Skin epidermis (tissue), 12 donors: Measurements from ENCODE around the gene GOLPH3L.
A peak's percentile ranks its signal among the peaks of the same experiment; 100 is the strongest.
"Not testable (repeated sequence)": the region's sequence is repeated elsewhere in the genome, so short reads cannot be mapped to it uniquely, and the experiment has no call there.

Experiments used
- H3K27ac ChIP-seq, 21 experiments: fragments of 200-600 bp; sonication (generic) in 11 of 21; one replicate each; pipeline ENCODE4 v1.5.0; 2020; ENCODE audit warnings: mild to moderate bottlenecking in 3 of 21, inconsistent platforms in 2 of 21, moderate library complexity in 2 of 21
- H3K4me3 ChIP-seq, 7 experiments: fragments of 200-600 bp; sonication (generic) in 2 of 7; one replicate each; pipeline ENCODE4 v1.5.0; 2020; ENCODE audit warnings: inconsistent platforms in 2 of 7, mild to moderate bottlenecking in 2 of 7, moderate library complexity in 1 of 7

Gene GOLPH3L

DNA sequence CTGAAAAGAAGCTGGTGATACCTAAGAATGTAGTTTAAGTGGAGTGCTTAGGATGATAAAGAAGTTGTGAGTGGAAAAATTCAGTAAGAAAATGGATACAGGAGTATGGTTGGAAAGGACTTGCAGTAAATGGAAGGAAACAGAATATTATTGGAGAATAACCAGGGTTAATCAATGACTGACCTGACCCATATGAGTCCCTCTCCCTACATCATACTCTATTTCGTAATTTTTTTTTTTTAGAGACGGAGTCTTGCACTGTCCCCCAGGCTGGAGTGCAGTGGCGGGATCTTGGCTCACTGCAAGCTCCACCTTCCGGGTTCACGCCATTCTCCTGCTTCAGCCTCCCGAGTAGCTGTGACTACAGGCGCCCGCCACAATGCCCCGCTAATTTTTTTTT, 34.1 kb downstream of the GOLPH3L start:
- no peak overlapping the region for H3K4me3 ChIP-seq
- no peak overlapping the region for H3K27ac ChIP-seq

DNA sequence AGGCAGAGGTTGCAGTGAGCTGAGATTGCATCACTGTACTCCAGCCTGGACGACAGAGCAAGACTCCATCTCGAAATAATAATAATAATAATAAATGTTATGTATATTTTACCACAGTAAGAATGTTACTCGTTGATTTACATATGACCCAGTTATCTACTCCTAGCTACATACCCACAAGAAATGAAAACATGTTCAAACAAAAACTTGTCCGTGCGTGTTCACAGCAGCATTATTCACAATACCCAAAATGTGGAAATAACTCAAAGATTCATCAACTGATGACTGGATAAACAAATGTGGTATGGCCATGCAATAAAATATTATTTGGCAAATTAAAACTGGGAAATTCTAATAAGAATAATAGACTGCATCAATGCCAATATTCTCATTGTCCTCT, 35.8 kb downstream of the GOLPH3L start:
- Histone ChIP-seq H3K27ac (peak overlapping the region in 1 of 21 experiments; percentile 27), H3K4me3 (no peak overlapping the region)

DNA sequence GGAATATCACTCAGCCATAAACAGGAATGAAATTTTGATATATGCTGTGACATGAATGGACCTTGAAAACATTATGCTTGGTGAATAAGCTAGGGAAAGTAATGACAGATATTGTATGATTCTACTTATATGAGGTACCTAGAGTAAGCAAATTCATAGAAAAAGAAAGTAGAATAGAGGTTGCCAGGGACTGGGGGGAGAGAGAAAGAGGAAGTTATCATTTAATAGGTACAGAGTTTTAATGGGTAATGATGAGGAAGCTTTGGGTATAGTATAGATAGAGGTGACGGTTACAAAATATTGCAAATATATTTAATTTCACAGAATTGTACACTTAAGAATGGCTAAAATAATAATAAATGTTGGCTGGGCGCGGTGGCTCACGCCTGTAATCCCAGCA, 36.4 kb downstream of the GOLPH3L start:
- Histone ChIP-seq H3K27ac (no peak overlapping the region), H3K4me3 (no peak overlapping the region)

DNA sequence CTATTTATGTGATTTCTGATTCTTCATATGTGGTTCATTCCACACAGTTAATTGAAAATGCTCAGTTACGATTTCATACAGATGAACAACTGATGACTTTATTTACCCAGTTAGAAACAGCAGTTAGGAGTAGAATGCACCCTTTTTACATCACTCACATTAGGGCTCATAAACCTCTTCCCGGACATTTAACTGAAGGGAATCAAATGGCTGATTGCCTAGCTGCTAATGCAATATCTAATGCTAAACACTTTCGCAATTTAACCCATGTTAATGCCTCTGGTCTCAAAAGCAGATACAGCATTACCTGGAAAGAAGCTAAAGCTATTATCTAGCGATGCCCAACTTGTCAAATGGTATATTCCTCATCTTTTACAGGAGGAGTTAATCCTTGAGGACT, 39.9 kb downstream of the GOLPH3L start:
- not testable (repeated sequence) for H3K27ac ChIP-seq, H3K4me3 ChIP-seq

DNA sequence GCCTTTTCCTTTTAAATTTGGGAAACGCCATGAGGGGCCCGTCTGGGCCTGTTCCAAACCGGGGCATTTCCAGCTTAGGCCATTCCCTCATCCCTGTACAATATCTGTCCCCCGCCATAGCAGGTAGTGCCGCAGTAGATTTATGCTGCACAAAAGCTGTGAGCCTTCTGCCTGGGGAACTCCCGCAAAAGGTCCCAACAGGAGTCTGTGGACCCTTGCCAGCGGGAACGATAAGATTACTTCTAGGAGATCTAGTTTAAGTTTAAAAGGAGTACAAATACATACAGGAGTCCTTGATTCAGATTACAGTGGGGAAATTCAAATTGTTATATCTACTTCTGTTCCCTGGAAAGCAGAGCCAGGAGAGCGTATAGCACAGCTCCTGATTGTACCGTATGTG, 42.3 kb downstream of the GOLPH3L start:
- not testable (repeated sequence) for H3K4me3 ChIP-seq, H3K27ac ChIP-seq

DNA sequence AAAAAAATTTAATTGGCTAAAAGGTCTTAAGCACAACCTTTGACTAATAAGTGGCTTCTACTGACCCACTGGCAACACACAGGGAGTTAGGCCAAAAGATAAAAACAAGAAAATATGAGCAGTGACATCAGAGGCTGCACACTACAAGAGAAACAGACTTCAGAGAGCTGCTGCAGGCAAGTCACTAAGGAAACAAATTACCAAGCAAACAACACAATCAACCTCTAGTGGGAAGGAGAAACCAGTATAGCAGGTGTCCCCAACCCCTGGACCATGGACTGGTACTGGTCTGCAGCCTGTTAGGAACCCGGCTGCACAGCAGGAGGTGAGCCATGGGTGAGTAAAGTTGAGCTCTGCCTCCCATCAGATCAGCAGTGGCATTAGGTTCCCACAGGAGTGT, 46.8 kb downstream of the GOLPH3L start:
- H3K27ac ChIP-seq = no peak overlapping the region

DNA sequence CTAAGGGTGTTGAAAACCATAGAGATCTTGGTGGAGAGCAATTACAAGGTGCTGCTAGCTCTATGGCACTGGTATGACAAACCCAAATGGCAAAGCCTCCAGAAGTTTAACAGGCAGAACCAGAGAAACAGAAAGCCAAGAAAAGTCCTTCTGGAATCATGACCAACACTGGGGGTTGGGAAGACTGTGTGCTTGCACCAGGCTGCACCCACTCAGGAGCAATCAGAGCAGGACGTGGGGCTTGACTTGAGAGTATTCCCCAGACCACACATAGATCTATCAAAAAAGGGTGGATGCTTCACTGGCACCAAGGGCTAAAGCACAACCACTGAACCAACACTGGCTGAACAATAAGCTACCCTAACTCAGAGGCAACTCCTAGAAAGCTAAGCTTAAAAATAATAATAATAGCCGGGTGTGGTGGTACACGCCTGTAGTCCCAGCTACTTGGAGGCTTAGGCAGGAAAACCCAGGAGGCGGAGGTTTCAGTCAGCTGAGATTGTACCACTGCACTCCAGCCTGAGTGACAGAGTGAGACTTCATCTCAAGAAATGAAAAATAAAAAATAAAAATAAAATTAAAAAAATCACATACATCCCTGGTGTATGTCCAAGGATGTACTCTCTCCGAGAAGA, 47.4 kb downstream of the GOLPH3L start:
- no peak overlapping the region for H3K27ac ChIP-seq
- H3K4me3 ChIP-seq = no peak overlapping the region

More for the DNA sequence above, 46.8 kb downstream of the GOLPH3L start:
- H3K4me3 ChIP-seq = no peak overlapping the region

DNA sequence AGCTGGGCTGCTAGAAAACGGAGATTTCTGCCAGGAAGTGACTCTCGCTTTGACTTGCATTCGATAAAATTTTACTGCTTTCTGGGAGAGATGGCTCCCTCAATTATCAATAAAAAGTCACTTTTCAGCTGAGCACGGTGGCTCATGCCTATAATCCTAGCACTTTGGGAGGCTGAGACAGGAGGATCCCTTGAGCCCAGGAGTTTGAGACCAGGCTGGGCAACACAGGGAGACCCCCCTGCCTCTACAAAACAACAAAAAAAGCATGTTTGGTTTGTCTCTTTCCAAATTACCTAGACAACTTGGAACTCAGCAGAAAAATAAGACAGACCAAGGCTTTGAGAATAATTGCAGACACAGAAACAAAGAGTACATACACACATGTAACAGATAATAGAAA, 54.7 kb downstream of the GOLPH3L start:
- Histone ChIP-seq H3K4me3 (no peak overlapping the region), H3K27ac (no peak overlapping the region)

DNA sequence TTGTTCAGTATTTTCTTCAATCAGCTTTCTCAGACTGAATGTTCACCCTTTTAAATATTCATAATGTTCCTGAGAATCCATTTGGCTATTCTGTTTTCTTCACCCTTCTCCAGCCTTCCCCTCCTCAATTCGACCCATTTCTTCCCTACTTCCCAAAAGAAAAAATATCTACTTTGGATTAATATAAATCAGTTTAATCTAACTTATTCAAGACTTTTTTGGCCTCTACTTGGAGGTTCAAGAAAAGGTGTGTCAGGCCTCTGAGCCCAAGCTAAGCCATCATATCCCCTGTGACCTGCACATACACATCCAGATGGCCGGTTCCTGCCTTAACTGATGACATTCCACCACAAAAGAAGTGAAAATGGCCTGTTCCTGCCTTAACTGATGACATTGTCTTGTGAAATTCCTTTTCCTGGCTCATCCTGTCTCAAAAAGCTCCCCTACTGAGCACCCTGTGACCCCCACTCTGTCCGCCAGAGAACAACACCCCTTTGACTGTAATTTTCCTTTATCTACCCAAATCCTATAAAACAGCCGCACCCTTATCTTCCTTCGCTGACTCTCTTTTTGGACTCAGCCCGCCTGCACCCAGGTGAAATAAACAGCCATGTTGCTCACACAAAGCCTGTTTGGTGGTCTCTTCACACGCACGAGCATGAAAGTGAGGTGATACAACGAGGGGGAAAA, 55.7 kb downstream of the GOLPH3L start:
- not testable (repeated sequence) for H3K4me3 ChIP-seq, H3K27ac ChIP-seq

DNA sequence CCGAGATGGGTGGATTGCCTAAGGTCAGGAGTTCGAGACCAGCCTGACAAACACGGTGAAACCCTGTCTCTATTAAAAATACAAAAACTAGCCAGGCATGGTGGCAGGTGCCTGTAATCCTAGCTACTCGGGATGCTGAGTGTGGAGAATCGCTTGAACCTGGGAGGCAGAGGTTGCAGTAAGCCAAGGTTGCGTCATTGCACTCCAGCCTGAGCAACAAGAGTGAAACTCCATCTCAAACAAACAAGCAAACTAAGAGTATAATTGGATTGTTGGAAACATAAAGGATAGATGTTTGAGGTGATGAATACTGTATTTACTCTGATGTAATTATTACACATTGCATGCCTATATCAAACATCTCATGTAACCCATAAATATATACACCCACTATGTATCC, 58.5 kb downstream of the GOLPH3L start:
- not testable (repeated sequence) for H3K27ac ChIP-seq, H3K4me3 ChIP-seq

DNA sequence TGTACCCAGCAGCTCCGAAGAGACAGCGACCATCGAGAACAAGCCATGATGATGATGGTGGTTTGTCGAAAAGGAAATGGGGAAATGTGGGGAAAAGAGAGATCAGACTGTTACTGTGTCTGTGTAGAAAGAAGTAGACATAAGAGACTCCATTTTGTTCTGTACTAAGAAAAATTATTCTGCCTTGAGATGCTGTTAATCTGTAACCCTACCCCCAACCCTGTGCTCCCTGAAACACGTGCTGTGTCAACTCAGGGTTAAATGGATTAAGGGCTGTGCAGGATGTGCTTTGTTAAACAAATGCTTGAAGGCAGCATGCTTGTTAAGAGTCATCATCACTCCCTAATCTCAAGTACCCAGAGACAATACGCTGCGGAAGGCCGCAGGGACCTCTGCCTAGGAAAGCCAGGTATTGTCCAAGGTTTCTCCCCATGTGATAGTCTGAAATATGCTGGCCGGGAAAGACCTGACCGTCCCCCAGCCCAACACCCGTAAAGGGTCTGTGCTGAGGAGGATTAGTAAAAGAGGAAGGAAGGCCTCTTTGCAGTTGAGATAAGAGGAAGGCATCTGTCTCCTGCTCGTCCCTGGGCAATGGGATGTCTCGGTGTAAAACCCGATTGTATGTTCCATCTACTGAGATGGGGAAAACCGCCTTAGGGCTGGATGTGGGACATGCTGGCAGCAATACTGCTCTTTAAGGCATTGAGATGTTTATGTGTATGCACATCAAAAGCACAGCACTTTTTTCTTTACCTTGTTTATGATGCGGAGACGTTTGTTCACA, 61.9 kb downstream of the GOLPH3L start:
- not testable (repeated sequence) for H3K27ac ChIP-seq

DNA sequence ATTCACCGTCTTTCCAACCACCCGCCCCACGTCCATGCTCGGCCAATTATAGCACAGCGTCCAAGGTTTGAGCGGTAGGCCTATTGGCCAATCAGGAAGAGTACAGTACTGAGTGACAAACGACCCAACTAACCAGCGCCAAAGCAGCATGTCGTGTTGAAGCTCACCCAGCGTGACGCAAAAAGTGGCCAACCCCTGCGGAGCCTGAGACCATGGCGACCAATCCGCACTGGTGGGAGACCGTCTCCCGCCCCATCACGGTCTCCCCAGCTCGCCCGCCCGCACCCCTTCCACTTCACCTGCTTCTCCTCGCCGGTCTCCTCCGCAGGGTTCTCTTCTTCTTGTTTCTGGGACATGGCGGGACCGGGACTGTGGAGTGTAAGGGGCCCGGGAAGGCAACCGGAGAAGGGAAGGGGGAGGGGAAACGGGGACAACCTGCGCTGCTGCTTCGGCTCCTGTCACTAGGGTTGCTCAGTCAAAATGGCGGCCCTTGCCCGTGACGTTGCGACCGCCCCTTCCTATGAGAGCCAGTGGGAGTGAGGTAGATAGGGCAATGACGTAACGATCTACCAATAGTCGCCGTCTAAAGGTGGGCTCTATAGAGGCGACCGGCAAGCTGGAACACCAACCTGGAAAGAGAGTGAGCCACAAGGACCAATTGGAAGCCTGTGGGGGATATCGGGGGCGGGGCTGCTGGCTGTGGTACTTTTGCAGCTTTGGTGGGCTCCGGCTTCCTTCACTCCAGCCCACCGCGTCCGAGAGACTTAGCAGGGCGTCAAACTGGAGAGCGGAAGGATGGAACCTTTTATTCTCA, 67.6 kb downstream of the GOLPH3L start, which contains the start of gene ENSA:
ENSA (minus strand) TSS at position 498 of the 814 bp plus-strand sequence; CDS start at position 356, 142 bp downstream.
- Histone ChIP-seq H3K4me3 (peak within 1 kb of the TSS; percentile 51 to 75 (median 70)), H3K27ac (peak within 1 kb of the TSS; percentile 63 to 98 (median 93))

More for the DNA sequence above, 61.9 kb downstream of the GOLPH3L start:
- not testable (repeated sequence) for H3K4me3 ChIP-seq

DNA sequence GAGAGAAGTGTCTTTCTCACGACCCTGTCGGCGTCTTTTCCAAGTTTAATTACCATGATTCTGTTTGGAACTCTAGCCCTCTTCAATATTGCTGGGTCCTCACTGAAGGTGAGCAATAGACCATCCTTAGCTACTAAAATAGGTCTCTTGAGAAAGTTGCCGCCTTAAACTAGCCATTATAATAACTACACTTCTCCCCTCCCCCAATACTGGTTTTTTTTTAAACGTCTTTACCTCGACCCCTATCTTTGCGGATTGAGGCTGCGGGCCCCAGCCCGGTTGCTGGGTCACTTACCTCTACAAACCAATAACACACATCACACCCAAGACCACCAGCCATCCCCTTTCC, 68.2 kb downstream of the GOLPH3L start:
- Histone ChIP-seq H3K27ac (peak overlapping the region in 20 of 21 experiments; percentile 27 to 98 (median 93)), H3K4me3 (peak overlapping the region; percentile 51 to 75 (median 70))

DNA sequence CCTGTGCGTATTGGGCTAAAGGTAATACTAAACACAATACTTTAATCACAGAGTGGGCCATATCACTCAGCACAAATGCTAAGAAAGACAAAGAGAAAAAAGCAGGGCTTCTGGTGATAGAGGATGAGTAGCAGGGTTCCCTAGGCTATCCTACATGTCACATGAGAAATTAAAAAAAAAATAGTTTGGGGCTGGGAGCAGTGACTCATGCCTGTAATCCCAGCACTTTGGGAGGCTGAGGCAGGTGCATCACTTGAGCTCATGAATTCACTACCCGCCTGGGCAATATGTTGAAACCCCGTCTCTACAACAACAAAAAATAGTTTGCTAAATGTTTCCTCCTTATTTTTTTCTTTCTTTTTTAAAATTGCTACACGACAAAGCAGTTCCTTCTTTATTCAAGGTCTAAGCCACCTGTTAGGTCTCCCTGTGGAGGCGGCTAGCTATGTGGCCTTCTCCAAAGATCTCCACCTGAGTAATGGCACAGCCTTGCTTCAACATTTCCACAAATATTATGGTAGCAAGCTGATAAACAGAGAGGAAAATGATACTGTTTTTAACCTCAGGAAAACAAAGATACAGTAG, 69.0 kb downstream of the GOLPH3L start:
- Histone ChIP-seq H3K27ac (peak overlapping the region in 19 of 21 experiments; percentile 6 to 98 (median 93)), H3K4me3 (peak overlapping the region; percentile 51 to 75 (median 70))

DNA sequence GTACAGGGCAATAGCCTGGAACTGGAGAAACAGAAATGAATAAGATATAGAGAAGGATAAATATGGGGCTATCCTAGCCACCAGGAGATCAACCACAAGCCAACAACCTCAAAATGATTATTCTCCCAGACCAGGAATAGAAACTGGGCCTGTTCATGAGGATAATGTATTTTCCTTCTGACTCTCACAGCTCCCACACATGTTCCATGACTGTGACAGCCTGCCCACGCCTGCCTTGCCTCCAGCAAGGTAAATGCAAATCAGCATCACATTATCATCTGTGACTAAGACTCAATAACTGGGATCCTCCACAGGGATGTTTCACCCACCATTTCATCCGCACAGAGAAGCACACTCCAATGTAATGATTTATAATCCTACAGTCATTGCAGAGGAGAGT, 70.8 kb downstream of the GOLPH3L start:
- Histone ChIP-seq H3K4me3 (no peak overlapping the region), H3K27ac (peak overlapping the region in 18 of 21 experiments; percentile 5 to 93 (median 64))

DNA sequence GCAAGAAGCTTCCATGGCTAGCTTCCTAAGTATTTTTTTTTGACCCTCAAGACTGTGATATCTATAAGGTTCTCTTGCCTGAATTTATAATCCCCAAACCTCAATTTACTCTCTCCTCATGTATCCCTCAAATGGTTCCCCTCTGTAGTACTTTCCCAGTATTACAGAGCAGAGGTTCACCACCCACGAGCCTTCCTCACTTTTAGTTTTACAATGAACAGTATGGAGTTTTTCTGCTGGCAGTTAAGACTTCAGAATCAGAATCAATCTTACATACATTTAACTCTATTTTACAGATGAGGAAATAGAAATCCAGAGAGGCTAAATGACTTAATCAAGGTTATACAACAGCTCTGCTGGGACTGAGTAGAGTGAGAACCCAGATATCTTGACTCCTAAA, 72.4 kb downstream of the GOLPH3L start:
- H3K4me3 ChIP-seq = not testable (repeated sequence)
- peak overlapping the region in 17 of 21 experiments; percentile 9 to 93 (median 63) for H3K27ac ChIP-seq

DNA sequence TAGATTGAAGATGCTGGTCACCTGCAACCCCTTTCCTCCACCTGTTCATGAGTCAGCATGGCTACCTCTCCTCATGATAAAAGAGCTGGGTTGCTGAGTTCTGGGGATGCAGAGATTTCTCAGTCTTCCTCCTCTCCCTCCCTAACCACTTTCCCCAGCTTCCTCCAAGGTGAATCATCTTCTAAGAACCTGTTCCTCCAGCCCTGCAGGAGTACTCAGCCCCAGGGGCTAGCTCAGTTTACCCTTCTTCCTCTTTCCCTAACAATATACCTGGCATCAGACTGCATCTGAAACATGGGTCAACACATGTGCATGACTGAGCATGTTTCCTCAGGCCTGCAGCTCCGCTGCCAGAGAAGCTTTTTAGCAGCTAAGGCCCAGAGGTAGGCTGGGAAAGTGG, 72.8 kb downstream of the GOLPH3L start:
- H3K4me3 ChIP-seq = not testable (repeated sequence)
- H3K27ac ChIP-seq = peak overlapping the region in 15 of 21 experiments; percentile 20 to 93 (median 63)

DNA sequence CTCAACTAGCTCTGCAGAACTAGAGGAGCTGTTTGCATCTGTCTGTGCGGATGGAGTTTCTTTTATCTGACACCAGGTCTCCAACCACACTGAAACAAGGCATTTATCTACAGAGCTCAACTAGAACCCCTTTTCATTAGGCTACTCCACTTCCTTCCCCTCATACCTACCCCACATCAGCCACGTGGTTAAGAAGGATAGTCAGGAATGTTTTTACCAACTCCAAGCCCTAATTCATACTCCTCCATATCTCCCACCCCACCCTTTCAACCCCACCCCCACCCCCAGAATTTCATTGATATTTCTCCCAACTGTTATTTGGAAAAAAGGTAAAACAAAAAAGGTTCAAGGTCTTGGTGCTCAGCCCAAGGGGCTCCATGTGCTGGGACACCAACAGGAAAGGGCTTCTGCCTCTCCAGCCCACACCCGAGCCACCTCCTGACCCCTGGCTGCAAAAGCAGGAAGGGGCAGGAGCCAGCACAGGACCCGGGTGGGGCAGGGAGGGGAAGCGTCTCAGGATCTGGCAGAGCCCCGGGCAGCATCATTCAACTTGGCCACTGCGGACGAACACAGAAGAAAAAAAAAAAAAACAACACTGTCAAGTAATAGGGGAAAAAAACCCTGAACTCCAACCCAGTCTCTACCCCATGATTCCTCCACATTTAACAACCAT, 74.5 kb downstream of the GOLPH3L start:
- H3K4me3 ChIP-seq = no peak overlapping the region
- peak overlapping the region in 19 of 21 experiments; percentile 35 to 79 (median 54) for H3K27ac ChIP-seq
